CD4-positive, alpha-beta T cell treated with Interleukin-12 subunit alpha and Interleukin-12 subunit beta, for 1 hour (primary cell): ENCODE results near the gene HOXA13.

ENCODE experiments used
- DNase-seq: peaks from one replicate; pipeline ENCODE4 v3.0.0-alpha.2; 2020

HOXA13 gene

GRCh38 chr7:27235387-27236311, 35.8 kb upstream of the HOXA13 start:
- no peak for DNase-seq

- no peak for DNase-seq
These were observed 29.6 kb upstream of the HOXA13 start for GRCh38 chr7:27229448-27229847.

GRCh38 chr7:27224983-27225934, 25.4 kb upstream of the HOXA13 start:
- no peak for DNase-seq

- DNase-seq, result no peak
These were observed 24.2 kb upstream of the HOXA13 start for GRCh38 chr7:27223941-27224575.

GRCh38 chr7:27221201-27221797, 21.4 kb upstream of the HOXA13 start:
- no peak for DNase-seq

GRCh38 chr7:27220440-27220955, 20.6 kb upstream of the HOXA13 start:
- no peak for DNase-seq

- no peak for DNase-seq
These were observed 19.9 kb upstream of the HOXA13 start for GRCh38 chr7:27219821-27220220.

- DNase-seq, result no peak
These were observed 18.1 kb upstream of the HOXA13 start for GRCh38 chr7:27217951-27218350.

GRCh38 chr7:27215356-27215755, 15.5 kb upstream of the HOXA13 start:
- no peak for DNase-seq

GRCh38 chr7:27214239-27214950, 14.5 kb upstream of the HOXA13 start:
- no peak for DNase-seq

- no peak for DNase-seq
These were observed 13.7 kb upstream of the HOXA13 start for GRCh38 chr7:27213433-27214238.

GRCh38 chr7:27212497-27213432, 12.9 kb upstream of the HOXA13 start:
- no peak for DNase-seq

- DNase-seq, result no peak
These were observed 11.9 kb upstream of the HOXA13 start for GRCh38 chr7:27211764-27212204.

- DNase-seq, result no peak
These were observed 11.2 kb upstream of the HOXA13 start for GRCh38 chr7:27211084-27211446.

- DNase-seq, result peak; percentile 37
These were observed 10.7 kb upstream of the HOXA13 start for GRCh38 chr7:27210441-27211083.

- no peak for DNase-seq
These were observed 10.1 kb upstream of the HOXA13 start for GRCh38 chr7:27209933-27210440.

GRCh38 chr7:27208998-27209397, 9.1 kb upstream of the HOXA13 start:
- no peak for DNase-seq

GRCh38 chr7:27207348-27207985, 7.6 kb upstream of the HOXA13 start:
- no peak for DNase-seq
